HEK293T (cell line): ENCODE data around the gene TIGAR.

Experiments
- ARNT ChIP-seq: fragments of 450-650 bp; IDR thresholded peaks from 2 replicates; pipeline ENCODE4 v1.6.1; 2017; ENCODE audit warnings: mild to moderate bottlenecking
- BHLHE40 ChIP-seq: fragments of 450-650 bp; IDR thresholded peaks from 2 replicates; pipeline ENCODE4 v1.6.1; 2016; ENCODE audit warnings: mild to moderate bottlenecking, moderate library complexity, borderline replicate concordance
- FOXK2 ChIP-seq: fragments of 450-650 bp; IDR thresholded peaks from 2 replicates; pipeline ENCODE4 v1.6.1; 2016; ENCODE audit warnings: mild to moderate bottlenecking
- FOXM1 ChIP-seq: fragments of 450-650 bp; IDR thresholded peaks from 2 replicates; pipeline ENCODE4 v1.6.1; 2017; ENCODE audit warnings: mild to moderate bottlenecking, borderline replicate concordance
- HDGF ChIP-seq: fragments of 450-650 bp; IDR thresholded peaks from 2 replicates; pipeline ENCODE4 v1.6.1; 2017; ENCODE audit warnings: antibody characterized with exemption, borderline replicate concordance
- L3MBTL2 ChIP-seq: fragments of 450-650 bp; conservative IDR thresholded peaks from 2 replicates; pipeline ENCODE4 v1.6.1; 2016; ENCODE audit warnings: mild to moderate bottlenecking
- LEF1 ChIP-seq: fragments of 450-650 bp; IDR thresholded peaks from 2 replicates; pipeline ENCODE4 v1.6.1; 2017; ENCODE audit warnings: mild to moderate bottlenecking, borderline replicate concordance
- NFRKB ChIP-seq: fragments of 450-650 bp; IDR thresholded peaks from 2 replicates; pipeline ENCODE4 v1.6.1; 2016; ENCODE audit warnings: mild to moderate bottlenecking, moderate library complexity
- SP1 ChIP-seq: fragments of 450-650 bp; IDR thresholded peaks from 2 replicates; pipeline ENCODE4 v1.6.1; 2017
- SUZ12 ChIP-seq: fragments of 450-650 bp; IDR thresholded peaks from 2 replicates; pipeline ENCODE4 v1.6.1; 2016; ENCODE audit warnings: mild to moderate bottlenecking
- TARDBP ChIP-seq: fragments of 450-650 bp; IDR thresholded peaks from 2 replicates; pipeline ENCODE4 v1.6.1; 2016
- ZNF384 ChIP-seq: fragments of 450-650 bp; IDR thresholded peaks from 2 replicates; pipeline ENCODE4 v1.6.1; 2016

GRCh38 chr12:4372653-4373052 lies 51.6 kb downstream of the TIGAR start:
- TF ChIP-seq SP1 (no peak), NFRKB (no peak), TARDBP (no peak), SUZ12 (no peak), ARNT (no peak), ZNF384 (no peak), FOXM1 (no peak), BHLHE40 (no peak), LEF1 (no peak), HDGF (no peak), FOXK2 (no peak), L3MBTL2 (no peak)
